Measurements from ENCODE around the gene CTNNA2. TPM values are rescaled to one million over a fixed set of nuclear protein-coding genes. Genes with fewer than 3 reads are reported as not detected.

Gene CTNNA2
- total RNA-seq, 1 experiment from 2014 or later = 0.54 TPM

- no peaks in the 10 kb centered on the region for H3K36me3 ChIP-seq (ENCODE audit: control insufficient read depth, insufficient read depth, low read length)
- ChIA-PET CTCF (no interaction called here), POLR2A (no interaction called here)
- no peak for ATAC-seq
- H3K4me3 ChIP-seq (ENCODE audit: low read depth in 2 of 2, low read length in 2 of 2) = no peak overlapping the region
- H3K27me3 ChIP-seq (ENCODE audit: control insufficient read depth, insufficient read depth, low read length) = no peaks in the 10 kb centered on the region
- no peak for DNase-seq (ENCODE audit: low read depth, low spot score)
- H3K27ac ChIP-seq (ENCODE audit: low read length) = no peak overlapping the region
- TF ChIP-seq POLR2AphosphoS5 (IDR thresholded peaks at IDR 0.05; ENCODE audit: low read depth, low read length) (no peak), SIN3A (IDR thresholded peaks at IDR 0.05; ENCODE audit: borderline replicate concordance, insufficient read depth, low read depth, low read length) (no peak), TCF7L2 (IDR thresholded peaks at IDR 0.05; ENCODE audit: low read depth, low read length) (no peak), CTCF (IDR thresholded peaks at IDR 0.05) (no peak)
- TF ChIP-seq, protein P1, sequence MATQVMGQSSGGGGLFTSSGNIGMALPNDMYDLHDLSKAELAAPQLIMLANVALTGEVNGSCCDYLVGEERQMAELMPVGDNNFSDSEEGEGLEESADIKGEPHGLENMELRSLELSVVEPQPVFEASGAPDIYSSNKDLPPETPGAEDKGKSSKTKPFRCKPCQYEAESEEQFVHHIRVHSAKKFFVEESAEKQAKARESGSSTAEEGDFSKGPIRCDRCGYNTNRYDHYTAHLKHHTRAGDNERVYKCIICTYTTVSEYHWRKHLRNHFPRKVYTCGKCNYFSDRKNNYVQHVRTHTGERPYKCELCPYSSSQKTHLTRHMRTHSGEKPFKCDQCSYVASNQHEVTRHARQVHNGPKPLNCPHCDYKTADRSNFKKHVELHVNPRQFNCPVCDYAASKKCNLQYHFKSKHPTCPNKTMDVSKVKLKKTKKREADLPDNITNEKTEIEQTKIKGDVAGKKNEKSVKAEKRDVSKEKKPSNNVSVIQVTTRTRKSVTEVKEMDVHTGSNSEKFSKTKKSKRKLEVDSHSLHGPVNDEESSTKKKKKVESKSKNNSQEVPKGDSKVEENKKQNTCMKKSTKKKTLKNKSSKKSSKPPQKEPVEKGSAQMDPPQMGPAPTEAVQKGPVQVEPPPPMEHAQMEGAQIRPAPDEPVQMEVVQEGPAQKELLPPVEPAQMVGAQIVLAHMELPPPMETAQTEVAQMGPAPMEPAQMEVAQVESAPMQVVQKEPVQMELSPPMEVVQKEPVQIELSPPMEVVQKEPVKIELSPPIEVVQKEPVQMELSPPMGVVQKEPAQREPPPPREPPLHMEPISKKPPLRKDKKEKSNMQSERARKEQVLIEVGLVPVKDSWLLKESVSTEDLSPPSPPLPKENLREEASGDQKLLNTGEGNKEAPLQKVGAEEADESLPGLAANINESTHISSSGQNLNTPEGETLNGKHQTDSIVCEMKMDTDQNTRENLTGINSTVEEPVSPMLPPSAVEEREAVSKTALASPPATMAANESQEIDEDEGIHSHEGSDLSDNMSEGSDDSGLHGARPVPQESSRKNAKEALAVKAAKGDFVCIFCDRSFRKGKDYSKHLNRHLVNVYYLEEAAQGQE (IDR thresholded peaks at IDR 0.05; ENCODE audit: insufficient read depth in 1 of 2, low read depth in 2 of 2, low read length in 1 of 2) = no peak
- no TSS peak for BruUV-seq (replicated peaks)
- intact Hi-C loops (cut with micrococcal nuclease; ENCODE audit: unreplicated experiment) (no loop called here), in situ Hi-C loops (cut with HindIII; ENCODE audit: low pct_unique_long_range_greater_than_20kb, low sequenced_read_pairs) (no loop called here)
- no peaks in the 10 kb centered on the region for H3K9me3 ChIP-seq (ENCODE audit: control insufficient read depth, insufficient read depth, low read depth, low read length)
- no peaks in the 10 kb centered on the region for H3K4me1 ChIP-seq (ENCODE audit: control insufficient read depth, insufficient read depth, low read length)
Observed at GRCh38 chr2:79619976-79620375, 107.1 kb downstream of the CTNNA2 start.

DNA sequence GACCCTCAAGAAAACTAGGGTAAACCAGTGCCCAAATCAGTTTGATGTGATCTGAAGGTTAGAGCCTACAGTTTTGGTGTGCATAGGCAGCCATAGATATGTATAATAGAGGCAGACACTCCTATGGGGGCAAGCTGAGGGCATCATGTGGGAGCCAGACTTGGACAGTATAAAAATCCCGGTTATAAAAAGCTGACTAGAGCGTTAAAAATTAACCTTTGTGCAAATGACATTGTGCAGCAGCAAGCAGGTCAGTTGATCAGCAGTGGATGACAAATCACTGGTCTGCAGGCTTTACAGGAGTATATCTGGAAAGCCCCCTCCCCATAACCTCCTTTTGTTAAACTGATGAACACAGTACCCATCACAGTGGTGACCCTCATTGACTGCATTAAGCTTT is 107.8 kb downstream of the CTNNA2 start:
- ChIA-PET POLR2A (no interaction called here), CTCF (no interaction called here)
- TF ChIP-seq, protein P1 (IDR thresholded peaks at IDR 0.05; ENCODE audit: insufficient read depth in 1 of 2, low read depth in 2 of 2, low read length in 1 of 2) = no peak
- TF ChIP-seq TCF7L2 (IDR thresholded peaks at IDR 0.05; ENCODE audit: low read depth, low read length) (no peak), CTCF (IDR thresholded peaks at IDR 0.05) (no peak), SIN3A (IDR thresholded peaks at IDR 0.05; ENCODE audit: borderline replicate concordance, insufficient read depth, low read depth, low read length) (no peak), POLR2AphosphoS5 (IDR thresholded peaks at IDR 0.05; ENCODE audit: low read depth, low read length) (no peak)
- DNase-seq (ENCODE audit: low read depth, low spot score) (no peak), ATAC-seq (no peak)
- Histone ChIP-seq H3K9me3 (ENCODE audit: control insufficient read depth, insufficient read depth, low read depth, low read length) (no peaks in the 10 kb centered on the region), H3K4me1 (ENCODE audit: control insufficient read depth, insufficient read depth, low read length) (no peaks in the 10 kb centered on the region), H3K36me3 (ENCODE audit: control insufficient read depth, insufficient read depth, low read length) (no peaks in the 10 kb centered on the region), H3K4me3 (ENCODE audit: low read depth in 2 of 2, low read length in 2 of 2) (no peak overlapping the region), H3K27ac (ENCODE audit: low read length) (no peak overlapping the region), H3K27me3 (ENCODE audit: control insufficient read depth, insufficient read depth, low read length) (no peaks in the 10 kb centered on the region)
- intact Hi-C loops (cut with micrococcal nuclease; ENCODE audit: unreplicated experiment) (no loop called here), in situ Hi-C loops (cut with HindIII; ENCODE audit: low pct_unique_long_range_greater_than_20kb, low sequenced_read_pairs) (no loop called here)
- BruUV-seq (replicated peaks) = no TSS peak

Data from Panc1 (cell line).